K562 (cell line): ENCODE measurements around the gene MUC15. TPM values are rescaled to one million over a fixed set of nuclear protein-coding genes. Genes with fewer than 3 reads are reported as not detected.

Experiments used
- ATAC-seq: fragments of 200-7000 bp; cut with Tn5 transposase; 3 replicates; pipeline ENCODE4 v1.9.1; 2020; ENCODE audit warnings: moderate library complexity
- BruUV-seq: library from RNA; stranded (reverse); fragments of 400-500 nt; replicated peaks from 2 replicates; lab custom pipeline; 2021; lab: Mats Ljungman, UMichigan
- CTCF ChIA-PET: fragments of 300-600 bp; formaldehyde crosslinking; extraction: SDS; loops from one replicate; lab custom pipeline; 2021; ENCODE audit warnings: low intra/inter-chr PET ratio; lab: Yijun Ruan, JAX
- POLR2A ChIA-PET: fragments of 300-600, 350-650 bp; sonication (Branson Sonifier 250); formaldehyde crosslinking; extraction: SDS; loops from one replicate; lab custom pipeline; 2021; ENCODE audit warnings: antibody characterized with exemption, inconsistent platforms; lab: Yijun Ruan, JAX
- DNase-seq, 4 experiments: peaks; one replicate each; pipeline versions ENCODE4 v3.0.0 to v3.0.0-alpha.2; 2011 to 2018; ENCODE audit warnings: low spot score in 3 of 4, mixed read lengths in 3 of 4; ENCODE audit errors: extremely low read depth in 1 of 4
- FAIRE-seq: peaks from 2 replicates; lab custom pipeline; 2011; peaks lifted over from hg19 to GRCh38; lab: Jason Lieb, UNC
- H2AFZ ChIP-seq: 2 replicates; pipeline ENCODE4 v1.6.0; 2011; ENCODE audit warnings: low read depth, low read length, control low read depth, inconsistent platforms
- H3K27ac ChIP-seq: fragments of 200-600 bp; 3 replicates; pipeline ENCODE4 v1.8.0; 2011; ENCODE audit warnings: low read depth, mild to moderate bottlenecking, control low read depth, inconsistent platforms, low read length, moderate library complexity, mixed read lengths; ENCODE audit errors: extremely low read depth
- H3K27me3 ChIP-seq, 2 experiments: fragments of 300-600 bp in 1 of 2; 2 replicates in 1 of 2; 3 replicates in 1 of 2; pipeline versions ENCODE4 v1.6.0 to v1.8.0; 2011; ENCODE audit warnings: inconsistent platforms in 2 of 2, low read length in 2 of 2, mild to moderate bottlenecking in 1 of 2, mixed read lengths in 1 of 2, moderate library complexity in 1 of 2; ENCODE audit not compliant: control insufficient read depth in 2 of 2, insufficient read depth in 2 of 2
- H3K36me3 ChIP-seq: fragments of 300-600 bp; 3 replicates; pipeline ENCODE4 v1.8.0; 2011; ENCODE audit warnings: mild to moderate bottlenecking, low read length, inconsistent platforms; ENCODE audit not compliant: control insufficient read depth, insufficient read depth
- H3K4me1 ChIP-seq, 2 experiments: fragments of 200-600 bp in 1 of 2; replicated peaks in 1 of 2; 2 replicates in 1 of 2; 3 replicates in 1 of 2; pipeline versions ENCODE4 v1.5.1 to v1.8.0; 2011; ENCODE audit warnings: inconsistent platforms in 2 of 2, low read length in 2 of 2, mild to moderate bottlenecking in 1 of 2, mixed read lengths in 1 of 2, moderate library complexity in 1 of 2; ENCODE audit not compliant: control insufficient read depth in 2 of 2, insufficient read depth in 2 of 2
- H3K4me2 ChIP-seq: 2 replicates; pipeline ENCODE4 v1.6.1; 2011; ENCODE audit warnings: low read length, control low read depth, inconsistent platforms, mixed read lengths; ENCODE audit not compliant: insufficient read depth
- H3K4me3 ChIP-seq: fragments of 200-600 bp; sonication (generic), shearing (Covaris generic); 2 replicates; pipeline ENCODE4 v1.5.1; 2016; ENCODE audit warnings: control low read depth, inconsistent platforms
- H3K79me2 ChIP-seq: fragments of 200-600 bp; 3 replicates; pipeline ENCODE4 v1.8.0; 2011; ENCODE audit warnings: low read length, inconsistent platforms; ENCODE audit not compliant: control insufficient read depth, insufficient read depth
- H3K9ac ChIP-seq, 2 experiments: 2 replicates each; pipeline versions ENCODE4 v1.6.0 to v1.6.1; 2011; ENCODE audit warnings: low read depth in 2 of 2, low read length in 2 of 2, control low read depth in 1 of 2, inconsistent platforms in 1 of 2, mild to moderate bottlenecking in 1 of 2, mixed read lengths in 1 of 2; ENCODE audit not compliant: insufficient read depth in 1 of 2
- H3K9me1 ChIP-seq: one replicate; pipeline ENCODE4 v1.6.0; 2011; ENCODE audit warnings: inconsistent platforms, mild to moderate bottlenecking, low read length, moderate library complexity; ENCODE audit not compliant: control insufficient read depth, insufficient read depth
- H3K9me3 ChIP-seq: replicated peaks from 2 replicates; pipeline ENCODE4 v1.5.1; 2011; ENCODE audit warnings: low read depth, low read length, inconsistent platforms; ENCODE audit not compliant: control insufficient read depth, insufficient read depth
- H4K20me1 ChIP-seq: replicated peaks from 2 replicates; pipeline ENCODE4 v1.6.1; 2011; ENCODE audit warnings: low read length, inconsistent platforms, mixed read lengths; ENCODE audit not compliant: control insufficient read depth, insufficient read depth
- CHD7 ChIP-seq: fragments of 200-600 bp; sonication (generic); IDR thresholded peaks from one replicate; pipeline ENCODE4 v1.6.1; 2012; ENCODE audit warnings: mild to moderate bottlenecking, low read depth, low read length, inconsistent platforms
- WGBS: fragments of 100-300 bp; shearing (Covaris generic); methylation state at CpG from one replicate; pipeline ENCODE4 v1.1.6; 2016; ENCODE audit warnings: low coverage, mixed read lengths; ENCODE audit not compliant: insufficient coverage; ENCODE audit errors: missing lambda C conversion rate; 5-methylcytosine and 5-hydroxymethylcytosine counted together
- in situ Hi-C: fragments of 300-500 bp; cut with MboI; formaldehyde crosslinking; loops from 4 replicates; pipeline ENCODE4 v1.15.0; 2018; ENCODE audit warnings: inconsistent platforms, mixed read lengths
- intact Hi-C: fragments of 100-400 bp; cut with micrococcal nuclease; formaldehyde crosslinking; loops from 2 replicates; pipeline ENCODE4 v1.14.2; 2022
- polyA plus RNA-seq, 8 experiments: library from polyadenylated mRNA; depleted of rRNA in 4 of 8; stranded (reverse) in 5 of 8; unstranded in 3 of 8; fragments of >200 nt; fragmentation: Nextera tagmentation in 2 of 8; fragmentation: Illumina TruSeq in 1 of 8; extraction: Ambion mirVana in 2 of 8; extraction: Trizol in 1 of 8; gene quantifications; 2 replicates each; pipeline versions ENCODE4 v1.2.1 to v1.2.3, GENCODE V29; 2011 to 2014; ENCODE audit warnings: inconsistent platforms in 1 of 8, missing spikeins in 1 of 8
- total RNA-seq, 7 experiments: library from RNA; depleted of rRNA in 6 of 7; stranded (reverse); fragments of >200 nt in 6 of 7; fragmentation: Illumina TruSeq in 2 of 7; extraction: Trizol in 2 of 7; gene quantifications; 2 replicates each; pipeline versions ENCODE4 v1.2.1 to v1.2.3, GENCODE V29; 2011 to 2021; ENCODE audit warnings: low replicate concordance in 1 of 7
- TF ChIP-seq, protein P1 (sequence below), 3 experiments: IDR thresholded peaks in 2 of 3; conservative IDR thresholded peaks in 1 of 3; 2 replicates each; pipeline ENCODE4 v1.5.1; 2011 to 2012; ENCODE audit warnings: low read length in 3 of 3, mild to moderate bottlenecking in 3 of 3, control low read depth in 2 of 3, improper control_type of control experiment in 1 of 3, inconsistent platforms in 1 of 3, low read depth in 1 of 3, mixed read lengths in 1 of 3, moderate library complexity in 1 of 3; ENCODE audit not compliant: insufficient read depth in 2 of 3

MUC15 gene
- total and polyA plus RNA-seq, 9 of the 15 experiments (the other 6 are each of a cell fraction or from before 2014, with no cell fraction given): 0.36 to 1.4 (median 0.65) TPM; not detected in 1

DNA sequence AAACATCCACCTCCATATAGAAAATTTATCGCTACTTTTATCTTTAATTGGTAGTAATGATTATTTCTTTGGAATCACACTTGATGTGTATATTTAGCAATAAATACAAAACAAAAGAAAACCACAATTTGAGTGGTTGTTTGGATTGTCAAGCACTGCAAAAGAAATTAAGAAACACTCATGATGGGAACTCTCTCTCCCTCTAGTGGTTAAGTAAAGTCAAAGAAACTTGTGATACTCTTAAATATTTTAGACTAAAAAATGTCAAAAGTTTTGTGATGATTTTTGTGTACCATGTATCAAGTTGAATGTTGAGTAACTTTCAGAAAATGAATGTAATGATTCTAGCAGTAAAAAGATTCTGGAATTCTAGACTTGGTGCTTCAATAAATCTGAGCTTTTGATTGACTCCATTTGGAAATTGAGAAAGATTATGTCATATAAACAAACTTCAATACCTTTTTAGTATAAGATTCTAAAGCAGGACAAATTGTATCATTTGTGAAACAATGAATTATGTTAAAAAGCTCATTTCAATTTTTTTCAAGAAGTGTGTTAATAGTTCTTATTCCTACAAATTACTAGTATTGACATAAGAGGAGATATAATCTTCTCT is 20.8 kb downstream of the MUC15 start:
- no peaks in the 10 kb centered on the region for H3K36me3 ChIP-seq
- no peaks in the 10 kb centered on the region for H4K20me1 ChIP-seq
- POLR2A ChIA-PET: no interaction called here
- intact Hi-C loops: loop anchor here (5.0 kb wide), 1 partner anchor 264 kb away; no protein-coding TSS in a partner anchor
- H2AFZ ChIP-seq: no peak overlapping the region
- H3K9ac ChIP-seq: no peak overlapping the region
- WGBS: 0% methylated on average over 1 of the region's 1 CpG
- ATAC-seq (no peak), DNase-seq (no peak), FAIRE-seq (no peak)
- H3K27ac ChIP-seq: no peak overlapping the region
- no peaks in the 10 kb centered on the region for H3K4me1 ChIP-seq
- H3K9me3 ChIP-seq: no peaks in the 10 kb centered on the region; the same call in 1 of the 2 replicates
- no peaks in the 10 kb centered on the region for H3K79me2 ChIP-seq
- no peak for TF ChIP-seq CHD7
- TF ChIP-seq, protein P1, sequence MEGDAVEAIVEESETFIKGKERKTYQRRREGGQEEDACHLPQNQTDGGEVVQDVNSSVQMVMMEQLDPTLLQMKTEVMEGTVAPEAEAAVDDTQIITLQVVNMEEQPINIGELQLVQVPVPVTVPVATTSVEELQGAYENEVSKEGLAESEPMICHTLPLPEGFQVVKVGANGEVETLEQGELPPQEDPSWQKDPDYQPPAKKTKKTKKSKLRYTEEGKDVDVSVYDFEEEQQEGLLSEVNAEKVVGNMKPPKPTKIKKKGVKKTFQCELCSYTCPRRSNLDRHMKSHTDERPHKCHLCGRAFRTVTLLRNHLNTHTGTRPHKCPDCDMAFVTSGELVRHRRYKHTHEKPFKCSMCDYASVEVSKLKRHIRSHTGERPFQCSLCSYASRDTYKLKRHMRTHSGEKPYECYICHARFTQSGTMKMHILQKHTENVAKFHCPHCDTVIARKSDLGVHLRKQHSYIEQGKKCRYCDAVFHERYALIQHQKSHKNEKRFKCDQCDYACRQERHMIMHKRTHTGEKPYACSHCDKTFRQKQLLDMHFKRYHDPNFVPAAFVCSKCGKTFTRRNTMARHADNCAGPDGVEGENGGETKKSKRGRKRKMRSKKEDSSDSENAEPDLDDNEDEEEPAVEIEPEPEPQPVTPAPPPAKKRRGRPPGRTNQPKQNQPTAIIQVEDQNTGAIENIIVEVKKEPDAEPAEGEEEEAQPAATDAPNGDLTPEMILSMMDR (IDR thresholded peaks at IDR 0.05 in 2 of 3, conservative IDR thresholded peaks at IDR 0.05 in 1 of 3; ENCODE audit: insufficient read depth in 2 of 3, low read depth in 1 of 3, low read length in 3 of 3): 0 out of 6 replicates have a peak, but pooled peaks of 1 of the 3 experiments have one; percentile 1
- no peak overlapping the region for H3K4me3 ChIP-seq
- H3K27me3 ChIP-seq: no peaks in the 10 kb centered on the region
- CTCF ChIA-PET: no interaction called here
- no peak overlapping the region for H3K4me2 ChIP-seq
- no TSS peak for BruUV-seq
- in situ Hi-C loops: no loop called here
- H3K9me1 ChIP-seq: no peaks in the 10 kb centered on the region
